Parathyroid adenoma (tissue), 2 donors: ENCODE measurements around the gene ST6GALNAC3.

Experiments
- H2AFZ ChIP-seq: fragments of 300-600 bp; sonication (generic); one replicate; pipeline ENCODE4 v1.7.0; 2017; ENCODE audit warnings: antibody characterized with exemption, mild to moderate bottlenecking
- H3K27ac ChIP-seq: fragments of 300-600 bp; sonication (generic); one replicate; pipeline ENCODE4 v1.7.0; 2017
- H3K27me3 ChIP-seq: fragments of 300-600 bp; sonication (generic); one replicate; pipeline ENCODE4 v1.7.0; 2017; ENCODE audit warnings: low read length; ENCODE audit not compliant: control insufficient read depth, insufficient read depth
- H3K36me3 ChIP-seq: fragments of 300-600 bp; sonication (generic); one replicate; pipeline ENCODE4 v1.7.0; 2017; ENCODE audit warnings: low read length; ENCODE audit not compliant: control insufficient read depth, insufficient read depth
- H3K4me1 ChIP-seq: fragments of 300-600 bp; sonication (generic); one replicate; pipeline ENCODE4 v1.7.0; 2017; ENCODE audit warnings: control low read depth
- H3K4me2 ChIP-seq: fragments of 300-600 bp; sonication (generic); one replicate; pipeline ENCODE4 v1.7.0; 2017; ENCODE audit warnings: low read length
- H3K4me3 ChIP-seq: fragments of 300-600 bp; sonication (generic); one replicate; pipeline ENCODE4 v1.7.0; 2017; ENCODE audit warnings: low read depth, low read length
- H3K79me2 ChIP-seq: fragments of 300-600 bp; sonication (generic); one replicate; pipeline ENCODE4 v1.7.0; 2017; ENCODE audit warnings: control low read depth
- H3K9ac ChIP-seq: fragments of 300-600 bp; sonication (generic); one replicate; pipeline ENCODE4 v1.7.0; 2017; ENCODE audit warnings: mild to moderate bottlenecking
- H3K9me3 ChIP-seq: fragments of 300-600 bp; sonication (generic); one replicate; pipeline ENCODE4 v1.7.0; 2017; ENCODE audit warnings: low read length; ENCODE audit not compliant: control insufficient read depth
- CTCF ChIP-seq: fragments of 300-600 bp; sonication (generic); IDR thresholded peaks from one replicate; pipeline ENCODE4 v1.7.0; 2017; ENCODE audit warnings: antibody characterized with exemption, mild to moderate bottlenecking
- donor health status: primary hyperparathyroidism.

ST6GALNAC3 gene

GRCh38 chr1:76124196-76124595 is 49.6 kb downstream of the ST6GALNAC3 start:
- Histone ChIP-seq H3K9ac (no peak overlapping the region), H3K4me1 (peaks cover 2% of the 10 kb centered on the region), H3K9me3 (no peaks in the 10 kb centered on the region), H3K36me3 (no peaks in the 10 kb centered on the region), H3K4me2 (no peak overlapping the region), H3K27me3 (no peaks in the 10 kb centered on the region), H2AFZ (no peak overlapping the region), H3K79me2 (no peaks in the 10 kb centered on the region), H3K27ac (no peak overlapping the region), H3K4me3 (no peak overlapping the region)
- TF ChIP-seq CTCF, result no peak

DNA sequence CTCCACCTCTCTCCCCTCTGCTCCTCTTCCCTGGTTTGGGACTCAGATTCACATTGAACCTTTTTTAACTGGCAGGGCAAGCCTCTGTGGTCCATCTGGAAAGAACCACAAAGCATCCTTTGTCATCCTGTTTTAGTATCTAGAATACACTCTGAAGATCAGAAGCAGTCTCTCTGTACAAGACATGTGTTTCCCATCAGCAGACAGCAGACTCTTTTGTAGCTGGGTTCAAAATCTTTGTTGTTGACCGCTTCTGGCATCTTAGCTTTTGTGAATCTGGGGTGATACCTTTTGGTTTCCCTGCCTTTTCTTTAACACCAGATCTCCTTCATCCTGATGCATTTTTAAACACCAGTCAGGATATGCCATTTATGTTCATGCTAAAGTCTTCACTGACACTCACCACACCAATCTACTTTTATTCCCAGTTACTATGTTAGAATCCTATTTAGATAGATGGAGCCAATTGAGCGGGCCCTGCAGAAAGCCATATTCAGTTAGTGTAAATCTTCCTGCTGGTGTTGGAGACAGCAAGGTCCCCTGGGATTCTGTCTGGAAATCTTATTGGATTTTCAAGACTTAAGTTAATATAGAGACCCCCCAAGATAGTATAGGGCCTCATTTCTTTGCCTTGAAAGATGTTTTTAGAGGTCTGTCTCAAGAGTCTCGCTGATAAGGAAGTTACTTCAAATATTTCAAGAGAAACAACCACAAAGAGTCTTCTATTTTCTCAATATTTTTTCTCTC is 51.1 kb downstream of the ST6GALNAC3 start:
- Histone ChIP-seq H3K9ac (no peak overlapping the region), H3K4me1 (peaks cover 2% of the 10 kb centered on the region), H3K9me3 (no peaks in the 10 kb centered on the region), H3K4me3 (no peak overlapping the region), H3K4me2 (no peak overlapping the region), H2AFZ (no peak overlapping the region), H3K27me3 (no peaks in the 10 kb centered on the region), H3K27ac (no peak overlapping the region), H3K79me2 (no peaks in the 10 kb centered on the region), H3K36me3 (no peaks in the 10 kb centered on the region)
- TF ChIP-seq CTCF, result no peak

DNA sequence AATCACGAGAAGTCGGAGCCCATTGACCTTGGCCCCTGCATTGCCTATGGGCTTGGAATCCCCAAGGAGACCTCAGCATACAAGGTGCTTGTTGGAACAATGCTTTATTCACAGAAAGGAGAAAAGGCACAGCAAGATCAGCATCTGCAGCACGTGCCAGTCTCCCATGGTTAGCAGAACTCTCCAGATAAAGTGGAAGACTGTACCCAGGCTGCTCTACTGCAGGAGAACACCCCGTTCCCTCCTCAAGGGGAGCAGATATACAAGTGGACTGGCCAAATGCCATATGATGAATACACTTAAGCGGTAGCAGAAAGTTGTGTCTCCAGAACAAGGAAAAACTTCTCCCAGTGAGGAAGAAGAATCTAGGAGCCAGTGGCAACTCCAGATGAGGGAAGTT is 53.5 kb downstream of the ST6GALNAC3 start:
- Histone ChIP-seq H3K27me3 (no peaks in the 10 kb centered on the region), H3K9ac (no peak overlapping the region), H3K27ac (no peak overlapping the region), H2AFZ (no peak overlapping the region), H3K4me3 (no peak overlapping the region), H3K9me3 (no peaks in the 10 kb centered on the region), H3K4me1 (no peaks in the 10 kb centered on the region), H3K79me2 (no peaks in the 10 kb centered on the region), H3K36me3 (no peaks in the 10 kb centered on the region), H3K4me2 (no peak overlapping the region)
- TF ChIP-seq CTCF, result no peak

DNA sequence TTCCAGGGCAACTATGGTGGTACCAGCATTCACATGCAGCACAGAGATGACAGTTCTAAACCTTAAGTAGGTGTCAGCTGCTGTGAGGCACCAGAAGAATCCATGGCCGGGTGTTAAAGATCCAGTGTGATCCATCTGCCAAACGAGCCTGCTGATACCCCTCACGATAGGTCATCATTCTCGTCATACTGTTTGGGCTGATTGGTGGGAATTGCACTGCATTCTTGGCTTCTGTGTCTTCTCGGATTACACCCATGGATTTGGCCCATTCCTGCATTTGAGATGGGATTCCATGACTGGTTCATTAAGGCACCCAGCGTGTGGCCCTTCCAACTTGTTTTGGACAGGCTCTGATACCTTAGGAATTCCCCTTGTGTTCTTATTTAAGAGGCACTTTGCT is 55.2 kb downstream of the ST6GALNAC3 start:
- Histone ChIP-seq H3K36me3 (no peaks in the 10 kb centered on the region), H3K27ac (no peak overlapping the region), H3K4me2 (no peak overlapping the region), H3K4me3 (no peak overlapping the region), H2AFZ (no peak overlapping the region), H3K27me3 (no peaks in the 10 kb centered on the region), H3K9ac (no peak overlapping the region), H3K79me2 (no peaks in the 10 kb centered on the region), H3K9me3 (no peaks in the 10 kb centered on the region), H3K4me1 (no peaks in the 10 kb centered on the region)
- no peak for TF ChIP-seq CTCF

DNA sequence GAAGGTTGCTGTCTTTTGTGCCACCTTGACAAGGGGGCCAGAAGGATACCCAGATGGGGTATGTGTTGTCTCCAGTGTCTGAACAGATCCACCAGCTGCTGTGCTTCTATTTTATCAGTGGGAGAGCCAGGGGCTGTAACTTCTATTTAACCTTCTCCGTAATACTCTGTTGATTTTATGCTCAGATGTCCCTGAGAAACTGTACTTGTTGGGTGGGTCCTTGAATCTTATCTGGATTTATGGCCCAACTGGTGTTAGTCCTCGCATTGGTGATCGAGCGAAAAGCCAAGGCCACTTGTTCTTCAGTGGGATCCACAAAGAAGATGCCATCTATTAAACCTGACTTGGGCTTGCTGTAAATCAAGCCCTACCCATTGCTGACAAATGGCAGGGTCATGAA is 56.4 kb downstream of the ST6GALNAC3 start:
- Histone ChIP-seq H3K4me1 (no peaks in the 10 kb centered on the region), H3K9me3 (no peaks in the 10 kb centered on the region), H3K27ac (no peak overlapping the region), H3K9ac (no peak overlapping the region), H3K4me2 (no peak overlapping the region), H3K79me2 (no peaks in the 10 kb centered on the region), H3K27me3 (no peaks in the 10 kb centered on the region), H3K4me3 (no peak overlapping the region), H2AFZ (no peak overlapping the region), H3K36me3 (no peaks in the 10 kb centered on the region)
- TF ChIP-seq CTCF, result no peak
